ENCODE measurements around the gene ENAH.
"Not testable (repeated sequence)": the region's sequence is repeated elsewhere in the genome, so short reads cannot be mapped to it uniquely, and the experiment has no call there.

The ENAH gene

GRCh38 chr1:225635649-225636048 lies 17.3 kb downstream of the ENAH start:
- Histone ChIP-seq H3K9me3 (ENCODE audit: control insufficient read depth, low read length) (no peaks in the 10 kb centered on the region), H3K4me3 (ENCODE audit: low read length) (no peak overlapping the region), H3K9ac (ENCODE audit: low read length) (no peak overlapping the region), H3K27me3 (ENCODE audit: control insufficient read depth, insufficient read depth, low read length) (no peaks in the 10 kb centered on the region), H3K36me3 (ENCODE audit: control insufficient read depth, insufficient read depth, low read length) (no peaks in the 10 kb centered on the region), H3K4me1 (ENCODE audit: control insufficient read depth, insufficient read depth, low read length) (no peaks in the 10 kb centered on the region)

- not testable (repeated sequence) for H3K9ac ChIP-seq (ENCODE audit: low read length); H3K27me3 ChIP-seq (ENCODE audit: control insufficient read depth, insufficient read depth, low read length); H3K4me1 ChIP-seq (ENCODE audit: control insufficient read depth, insufficient read depth, low read length); H3K4me3 ChIP-seq (ENCODE audit: low read length); H3K9me3 ChIP-seq (ENCODE audit: control insufficient read depth, low read length); H3K36me3 ChIP-seq (ENCODE audit: control insufficient read depth, insufficient read depth, low read length)
These were observed 20.1 kb downstream of the ENAH start for GRCh38 chr1:225632836-225633235.

GRCh38 chr1:225631021-225631663 lies 21.8 kb downstream of the ENAH start:
- Histone ChIP-seq H3K9me3 (ENCODE audit: control insufficient read depth, low read length) (no peaks in the 10 kb centered on the region), H3K4me1 (ENCODE audit: control insufficient read depth, insufficient read depth, low read length) (peaks cover 20% of the 10 kb centered on the region), H3K4me3 (ENCODE audit: low read length) (no peak overlapping the region), H3K27me3 (ENCODE audit: control insufficient read depth, insufficient read depth, low read length) (no peaks in the 10 kb centered on the region), H3K36me3 (ENCODE audit: control insufficient read depth, insufficient read depth, low read length) (no peaks in the 10 kb centered on the region), H3K9ac (ENCODE audit: low read length) (no peak overlapping the region)

DNA sequence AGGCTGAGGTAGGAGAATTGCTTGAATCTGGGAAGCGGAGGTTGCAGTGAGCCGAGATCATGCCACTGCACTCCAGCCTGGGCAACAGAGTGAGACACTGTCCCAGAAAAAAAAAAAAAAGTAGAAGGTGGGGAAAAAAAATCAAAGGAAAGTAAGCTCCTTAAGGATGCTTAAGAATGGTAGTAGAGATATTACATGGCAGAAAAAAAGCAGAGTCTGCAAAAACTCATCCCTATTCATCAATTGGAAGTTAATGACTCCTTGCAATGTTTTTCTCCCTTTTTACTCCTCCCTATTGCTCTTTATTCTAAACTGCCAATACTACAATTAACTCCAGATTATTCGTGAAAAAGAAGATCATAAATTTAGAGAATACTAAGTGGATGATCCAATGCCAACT lies 23.4 kb downstream of the ENAH start:
- Histone ChIP-seq H3K36me3 (ENCODE audit: control insufficient read depth, insufficient read depth, low read length) (no peaks in the 10 kb centered on the region), H3K4me1 (ENCODE audit: control insufficient read depth, insufficient read depth, low read length) (peaks cover 20% of the 10 kb centered on the region), H3K9me3 (ENCODE audit: control insufficient read depth, low read length) (no peaks in the 10 kb centered on the region), H3K27me3 (ENCODE audit: control insufficient read depth, insufficient read depth, low read length) (no peaks in the 10 kb centered on the region), H3K4me3 (ENCODE audit: low read length) (no peak overlapping the region), H3K9ac (ENCODE audit: low read length) (no peak overlapping the region)

DNA sequence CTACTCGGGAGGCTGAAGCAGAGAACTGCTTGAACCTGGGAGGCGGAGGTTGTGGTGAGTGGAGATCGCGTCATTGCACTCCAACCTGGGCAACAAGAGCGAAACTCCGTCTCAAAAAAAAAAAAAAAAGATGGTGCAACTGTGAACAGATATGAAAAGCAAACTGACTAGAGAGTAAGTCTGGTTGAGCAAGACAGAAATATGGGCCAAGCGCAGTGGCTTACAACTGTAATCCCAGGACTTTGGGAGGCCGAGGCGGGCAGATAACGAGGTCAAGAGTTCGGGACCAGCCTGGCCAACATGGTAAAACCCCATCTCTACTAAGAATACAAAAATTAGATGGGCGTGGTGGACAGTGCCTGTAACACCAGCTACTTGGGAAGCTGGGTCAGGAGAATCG lies 24.1 kb downstream of the ENAH start:
- H3K27me3 ChIP-seq (ENCODE audit: control insufficient read depth, insufficient read depth, low read length); H3K9me3 ChIP-seq (ENCODE audit: control insufficient read depth, low read length); H3K4me3 ChIP-seq (ENCODE audit: low read length); H3K9ac ChIP-seq (ENCODE audit: low read length); H3K36me3 ChIP-seq (ENCODE audit: control insufficient read depth, insufficient read depth, low read length): not testable (repeated sequence)
- peaks cover 20% of the 10 kb centered on the region for H3K4me1 ChIP-seq (ENCODE audit: control insufficient read depth, insufficient read depth, low read length)

GRCh38 chr1:225627304-225627947 lies 25.5 kb downstream of the ENAH start:
- no peaks in the 10 kb centered on the region for H3K27me3 ChIP-seq (ENCODE audit: control insufficient read depth, insufficient read depth, low read length)
- no peaks in the 10 kb centered on the region for H3K36me3 ChIP-seq (ENCODE audit: control insufficient read depth, insufficient read depth, low read length)
- no peak overlapping the region for H3K9ac ChIP-seq (ENCODE audit: low read length)
- no peaks in the 10 kb centered on the region for H3K9me3 ChIP-seq (ENCODE audit: control insufficient read depth, low read length)
- H3K4me1 ChIP-seq (ENCODE audit: control insufficient read depth, insufficient read depth, low read length), result peaks cover 20% of the 10 kb centered on the region
- no peak overlapping the region for H3K4me3 ChIP-seq (ENCODE audit: low read length)

DNA sequence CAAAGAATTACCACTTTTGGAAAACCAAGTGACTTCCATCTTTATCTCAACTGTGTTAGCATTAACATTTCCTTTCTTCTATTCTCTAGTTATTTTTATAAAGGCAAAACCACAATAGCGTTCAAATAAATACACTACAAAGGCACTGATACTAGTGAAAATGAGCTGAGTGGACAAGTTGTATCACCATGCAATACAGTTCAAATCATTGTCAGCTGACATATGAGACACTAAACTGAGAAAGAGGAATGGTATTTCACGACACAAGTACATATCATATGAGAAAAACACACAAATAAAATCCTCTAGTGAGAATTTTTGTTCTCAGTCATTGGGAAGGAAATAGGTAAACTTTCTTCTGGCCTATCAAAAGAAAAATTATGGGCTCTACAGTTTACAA lies 26.2 kb downstream of the ENAH start:
- Histone ChIP-seq H3K9ac (ENCODE audit: low read length) (no peak overlapping the region), H3K27me3 (ENCODE audit: control insufficient read depth, insufficient read depth, low read length) (no peaks in the 10 kb centered on the region), H3K4me1 (ENCODE audit: control insufficient read depth, insufficient read depth, low read length) (peaks cover 20% of the 10 kb centered on the region)

GRCh38 chr1:225617956-225618355 lies 35.0 kb downstream of the ENAH start:
- no peaks in the 10 kb centered on the region for H3K36me3 ChIP-seq (ENCODE audit: control insufficient read depth, insufficient read depth, low read length)
- no peak overlapping the region for H3K4me3 ChIP-seq (ENCODE audit: low read length)
- no peak overlapping the region for H3K9ac ChIP-seq (ENCODE audit: low read length)
- no peaks in the 10 kb centered on the region for H3K27me3 ChIP-seq (ENCODE audit: control insufficient read depth, insufficient read depth, low read length)
- H3K4me1 ChIP-seq (ENCODE audit: control insufficient read depth, insufficient read depth, low read length), result peaks cover 11% of the 10 kb centered on the region
- no peaks in the 10 kb centered on the region for H3K9me3 ChIP-seq (ENCODE audit: control insufficient read depth, low read length)

More for the DNA sequence above, 26.2 kb downstream of the ENAH start:
- Histone ChIP-seq H3K4me3 (ENCODE audit: low read length) (no peak overlapping the region), H3K9me3 (ENCODE audit: control insufficient read depth, low read length) (no peaks in the 10 kb centered on the region), H3K36me3 (ENCODE audit: control insufficient read depth, insufficient read depth, low read length) (no peaks in the 10 kb centered on the region)

- Histone ChIP-seq H3K4me3 (ENCODE audit: low read length) (no peak overlapping the region), H3K9me3 (ENCODE audit: control insufficient read depth, low read length) (no peaks in the 10 kb centered on the region), H3K27me3 (ENCODE audit: control insufficient read depth, insufficient read depth, low read length) (no peaks in the 10 kb centered on the region), H3K4me1 (ENCODE audit: control insufficient read depth, insufficient read depth, low read length) (peaks cover 11% of the 10 kb centered on the region), H3K9ac (ENCODE audit: low read length) (no peak overlapping the region), H3K36me3 (ENCODE audit: control insufficient read depth, insufficient read depth, low read length) (no peaks in the 10 kb centered on the region)
These were observed 35.4 kb downstream of the ENAH start for GRCh38 chr1:225617479-225617878.

DNA sequence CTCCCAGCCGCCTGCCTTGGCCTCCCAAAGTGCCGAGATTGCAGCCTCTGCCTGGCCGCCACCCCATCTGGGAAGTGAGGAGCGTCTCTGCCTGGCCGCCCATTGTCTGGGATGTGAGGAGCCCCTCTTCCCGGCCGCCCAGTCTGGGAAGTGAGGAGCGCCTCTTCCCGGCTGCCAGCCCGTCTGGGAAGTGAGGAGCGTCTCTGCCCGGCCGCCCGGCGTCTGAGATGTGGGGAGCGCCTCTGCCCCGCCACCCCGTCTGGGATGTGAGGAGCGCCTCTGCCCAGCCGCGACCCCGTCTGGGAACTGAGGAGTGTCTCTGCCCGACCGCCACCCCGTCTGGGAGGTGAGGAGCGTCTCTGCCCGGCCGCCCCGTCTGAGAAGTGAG lies 37.5 kb downstream of the ENAH start:
- H3K9me3 ChIP-seq (ENCODE audit: control insufficient read depth, low read length); H3K27me3 ChIP-seq (ENCODE audit: control insufficient read depth, insufficient read depth, low read length); H3K36me3 ChIP-seq (ENCODE audit: control insufficient read depth, insufficient read depth, low read length); H3K9ac ChIP-seq (ENCODE audit: low read length); H3K4me3 ChIP-seq (ENCODE audit: low read length): not testable (repeated sequence)
- H3K4me1 ChIP-seq (ENCODE audit: control insufficient read depth, insufficient read depth, low read length), result peaks cover 11% of the 10 kb centered on the region

GRCh38 chr1:225613006-225613405 lies 39.9 kb downstream of the ENAH start:
- Histone ChIP-seq H3K9ac (ENCODE audit: low read length) (no peak overlapping the region), H3K4me1 (ENCODE audit: control insufficient read depth, insufficient read depth, low read length) (peaks cover 9% of the 10 kb centered on the region), H3K27me3 (ENCODE audit: control insufficient read depth, insufficient read depth, low read length) (no peaks in the 10 kb centered on the region), H3K9me3 (ENCODE audit: control insufficient read depth, low read length) (no peaks in the 10 kb centered on the region), H3K4me3 (ENCODE audit: low read length) (no peak overlapping the region), H3K36me3 (ENCODE audit: control insufficient read depth, insufficient read depth, low read length) (no peaks in the 10 kb centered on the region)

- no peaks in the 10 kb centered on the region for H3K27me3 ChIP-seq (ENCODE audit: control insufficient read depth, insufficient read depth, low read length)
- no peaks in the 10 kb centered on the region for H3K36me3 ChIP-seq (ENCODE audit: control insufficient read depth, insufficient read depth, low read length)
- H3K4me1 ChIP-seq (ENCODE audit: control insufficient read depth, insufficient read depth, low read length), result peaks cover 3% of the 10 kb centered on the region
- H3K9me3 ChIP-seq (ENCODE audit: control insufficient read depth, low read length), result no peaks in the 10 kb centered on the region
- no peak overlapping the region for H3K9ac ChIP-seq (ENCODE audit: low read length)
- H3K4me3 ChIP-seq (ENCODE audit: low read length), result no peak overlapping the region
These were observed 40.6 kb downstream of the ENAH start for GRCh38 chr1:225612287-225612686.
